Adipose tissue (tissue), 3 donors: ENCODE measurements around the gene TBC1D22A. TPM values are rescaled to one million over a fixed set of nuclear protein-coding genes. Genes with fewer than 3 reads are reported as not detected.

Source experiments
- H3K27ac ChIP-seq: one replicate; pipeline ENCODE4 v1.5.1; 2013; ENCODE audit warnings: low read depth, low read length
- WGBS, 3 donors: extraction: QIAGEN DNeasy Blood & Tissue Kit; methylation state at CpG; one replicate each; pipeline ENCODE4 v1.1.7; 2013; 5-methylcytosine and 5-hydroxymethylcytosine counted together
- polyA plus RNA-seq, 3 donors: library from polyadenylated mRNA; stranded (reverse); fragments of 200-250 nt; gene quantifications; one replicate each; pipeline ENCODE4 v1.2.3, GENCODE V29; 2013
- donor health status: healthy with polysubstance abuse.
- donor health status: Bipolar disorder and iron deficiency.
- donor health status: healthy.

The TBC1D22A gene
- polyA plus RNA-seq, 3 donors: 13.3 to 16.7 (median 15.4) TPM

GRCh38 chr22:47027766-47028165 is 265.3 kb downstream of the TBC1D22A start:
- no peak overlapping the region for H3K27ac ChIP-seq
- WGBS, 3 donors: 82 to 89% (median 88%) methylated on average over 9 of the region's 9 CpGs

- WGBS, 3 donors: 89 to 91% (median 89%) methylated on average over 26 of the region's 26 CpGs
- no peak overlapping the region for H3K27ac ChIP-seq
Measured at GRCh38 chr22:47029244-47030074, 267.0 kb downstream of the TBC1D22A start.

- no peak overlapping the region for H3K27ac ChIP-seq
- WGBS, 3 donors: 66 to 77% (median 77%) methylated on average over 7 of the region's 7 CpGs
Measured at GRCh38 chr22:47030143-47030661, 267.8 kb downstream of the TBC1D22A start.

GRCh38 chr22:47030881-47031627 is 268.6 kb downstream of the TBC1D22A start:
- 84 to 90% (median 85%) methylated on average over 24 of the region's 24 CpGs for WGBS, 3 donors
- H3K27ac ChIP-seq: no peak overlapping the region

GRCh38 chr22:47031628-47031915 is 269.1 kb downstream of the TBC1D22A start:
- 96 to 98% (median 96%) methylated on average over 7 of the region's 7 CpGs for WGBS, 3 donors
- no peak overlapping the region for H3K27ac ChIP-seq

- WGBS, 3 donors: 60 to 87% (median 84%) methylated on average over 22 of the region's 22 CpGs
- H3K27ac ChIP-seq: peak overlapping the region; percentile 22
Measured at GRCh38 chr22:47032091-47032943, 269.9 kb downstream of the TBC1D22A start.

- no peak overlapping the region for H3K27ac ChIP-seq
- WGBS, 3 donors: 65 to 79% (median 76%) methylated on average over 15 of the region's 15 CpGs
Measured at GRCh38 chr22:47032956-47033647, 270.7 kb downstream of the TBC1D22A start.

GRCh38 chr22:47033648-47034000 is 271.2 kb downstream of the TBC1D22A start:
- whole genome bisulfite sequencing, 3 donors: 90 to 96% (median 96%) methylated on average over 11 of the region's 11 CpGs
- H3K27ac ChIP-seq: no peak overlapping the region

- no peak overlapping the region for H3K27ac ChIP-seq
- WGBS, 3 donors: 86 to 88% (median 87%) methylated on average over 21 of the region's 21 CpGs
Measured at GRCh38 chr22:47034076-47034808, 271.8 kb downstream of the TBC1D22A start.

- H3K27ac ChIP-seq: no peak overlapping the region
- 77 to 83% (median 78%) methylated on average over 11 of the region's 11 CpGs for WGBS, 3 donors
Measured at GRCh38 chr22:47034905-47035419, 272.5 kb downstream of the TBC1D22A start.

GRCh38 chr22:47035425-47035881 is 273.0 kb downstream of the TBC1D22A start:
- no peak overlapping the region for H3K27ac ChIP-seq
- WGBS, 3 donors: 82 to 87% (median 87%) methylated on average over 11 of the region's 11 CpGs

- 95 to 99% (median 96%) methylated on average over 10 of the region's 10 CpGs for WGBS, 3 donors
- H3K27ac ChIP-seq: no peak overlapping the region
Measured at GRCh38 chr22:47036352-47036751, 273.9 kb downstream of the TBC1D22A start.

GRCh38 chr22:47036936-47037485 is 274.6 kb downstream of the TBC1D22A start:
- no peak overlapping the region for H3K27ac ChIP-seq
- 95 to 98% (median 96%) methylated on average over 20 of the region's 20 CpGs for WGBS, 3 donors

GRCh38 chr22:47038206-47038835 is 275.9 kb downstream of the TBC1D22A start:
- WGBS, 3 donors: 88 to 95% (median 95%) methylated on average over 18 of the region's 18 CpGs
- H3K27ac ChIP-seq: no peak overlapping the region

- WGBS, 3 donors: 88 to 93% (median 89%) methylated on average over 5 of the region's 5 CpGs
Measured at GRCh38 chr22:47039356-47039755, 276.9 kb downstream of the TBC1D22A start.

GRCh38 chr22:47040486-47041270 is 278.2 kb downstream of the TBC1D22A start:
- no peak overlapping the region for H3K27ac ChIP-seq
- 87 to 93% (median 91%) methylated on average over 25 of the region's 25 CpGs for WGBS, 3 donors

More at GRCh38 chr22:47039356-47039755, 276.9 kb downstream of the TBC1D22A start:
- H3K27ac ChIP-seq: no peak overlapping the region
